Parathyroid adenoma (tissue), 2 donors: Measurements from ENCODE around the gene BAHCC1.

Experiments
- H2AFZ ChIP-seq: fragments of 300-600 bp; sonication (generic); one replicate; pipeline ENCODE4 v1.7.0; 2017; ENCODE audit warnings: antibody characterized with exemption, mild to moderate bottlenecking
- H3K27ac ChIP-seq: fragments of 300-600 bp; sonication (generic); one replicate; pipeline ENCODE4 v1.7.0; 2017
- H3K27me3 ChIP-seq: fragments of 300-600 bp; sonication (generic); one replicate; pipeline ENCODE4 v1.7.0; 2017; ENCODE audit warnings: low read length; ENCODE audit not compliant: control insufficient read depth, insufficient read depth
- H3K36me3 ChIP-seq: fragments of 300-600 bp; sonication (generic); one replicate; pipeline ENCODE4 v1.7.0; 2017; ENCODE audit warnings: low read length; ENCODE audit not compliant: control insufficient read depth, insufficient read depth
- H3K4me1 ChIP-seq: fragments of 300-600 bp; sonication (generic); one replicate; pipeline ENCODE4 v1.7.0; 2017; ENCODE audit warnings: control low read depth
- H3K4me2 ChIP-seq: fragments of 300-600 bp; sonication (generic); one replicate; pipeline ENCODE4 v1.7.0; 2017; ENCODE audit warnings: low read length
- H3K4me3 ChIP-seq: fragments of 300-600 bp; sonication (generic); one replicate; pipeline ENCODE4 v1.7.0; 2017; ENCODE audit warnings: low read depth, low read length
- H3K79me2 ChIP-seq: fragments of 300-600 bp; sonication (generic); one replicate; pipeline ENCODE4 v1.7.0; 2017; ENCODE audit warnings: control low read depth
- H3K9ac ChIP-seq: fragments of 300-600 bp; sonication (generic); one replicate; pipeline ENCODE4 v1.7.0; 2017; ENCODE audit warnings: mild to moderate bottlenecking
- H3K9me3 ChIP-seq: fragments of 300-600 bp; sonication (generic); one replicate; pipeline ENCODE4 v1.7.0; 2017; ENCODE audit warnings: low read length; ENCODE audit not compliant: control insufficient read depth
- CTCF ChIP-seq: fragments of 300-600 bp; sonication (generic); IDR thresholded peaks from one replicate; pipeline ENCODE4 v1.7.0; 2017; ENCODE audit warnings: antibody characterized with exemption, mild to moderate bottlenecking
- donor health status: primary hyperparathyroidism.

The BAHCC1 gene

GRCh38 chr17:81470270-81470943 is 75.2 kb downstream of the BAHCC1 start:
- TF ChIP-seq CTCF = no peak
- Histone ChIP-seq H3K27me3 (no peaks in the 10 kb centered on the region), H3K4me2 (no peak overlapping the region), H3K27ac (no peak overlapping the region), H3K9me3 (no peaks in the 10 kb centered on the region), H3K36me3 (no peaks in the 10 kb centered on the region), H3K9ac (no peak overlapping the region), H3K79me2 (no peaks in the 10 kb centered on the region), H2AFZ (no peak overlapping the region), H3K4me3 (no peak overlapping the region), H3K4me1 (no peaks in the 10 kb centered on the region)

DNA sequence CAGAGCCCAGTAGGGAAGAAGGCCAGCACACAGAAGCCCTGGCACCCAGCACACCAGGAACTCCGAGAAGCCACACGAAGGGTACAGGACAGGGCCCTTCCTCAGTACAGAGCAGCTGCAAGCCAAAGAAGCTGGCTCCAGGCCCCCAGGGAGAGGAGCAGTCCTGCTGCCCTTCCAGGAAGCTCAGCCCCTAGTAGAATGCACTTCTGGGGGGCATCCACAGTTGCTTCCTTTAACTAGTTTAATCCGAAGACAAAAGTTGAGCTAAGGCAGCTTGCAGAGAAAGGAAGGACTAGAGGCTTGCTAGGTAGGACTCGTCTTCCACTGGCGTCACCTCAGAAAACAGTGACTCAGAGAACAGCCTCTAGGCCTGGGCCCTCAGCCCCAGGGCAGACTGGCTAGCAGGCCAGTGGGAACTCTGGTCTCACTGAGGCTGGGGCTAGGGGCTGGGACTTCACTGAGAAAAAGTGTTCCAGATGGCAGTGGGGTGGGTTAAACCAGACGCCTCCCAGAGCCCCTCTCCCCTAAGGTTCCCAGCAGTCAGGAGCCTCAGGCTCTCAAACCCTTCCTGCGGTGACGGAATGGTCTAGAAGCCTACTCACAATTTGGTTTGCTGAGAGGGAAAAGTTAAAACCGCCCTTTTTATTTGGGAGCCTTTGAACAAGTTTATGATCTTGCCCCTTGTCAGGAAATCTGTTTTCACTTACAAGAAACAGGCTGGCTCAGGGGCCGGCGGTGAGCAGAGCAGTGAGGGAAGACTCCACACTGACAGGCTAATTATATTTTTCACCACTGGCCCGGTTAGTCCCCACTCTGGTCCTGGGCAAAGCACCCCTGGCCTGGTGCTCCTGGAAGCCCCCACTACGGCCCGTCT is 75.9 kb downstream of the BAHCC1 start:
- TF ChIP-seq CTCF = no peak
- no peaks in the 10 kb centered on the region for H3K79me2 ChIP-seq
- no peak overlapping the region for H3K4me3 ChIP-seq
- H3K27me3 ChIP-seq = no peaks in the 10 kb centered on the region
- H3K27ac ChIP-seq = no peak overlapping the region
- no peak overlapping the region for H2AFZ ChIP-seq
- no peak overlapping the region for H3K4me2 ChIP-seq
- H3K9ac ChIP-seq = no peak overlapping the region
- no peaks in the 10 kb centered on the region for H3K36me3 ChIP-seq
- H3K9me3 ChIP-seq = no peaks in the 10 kb centered on the region
- H3K4me1 ChIP-seq = no peaks in the 10 kb centered on the region

DNA sequence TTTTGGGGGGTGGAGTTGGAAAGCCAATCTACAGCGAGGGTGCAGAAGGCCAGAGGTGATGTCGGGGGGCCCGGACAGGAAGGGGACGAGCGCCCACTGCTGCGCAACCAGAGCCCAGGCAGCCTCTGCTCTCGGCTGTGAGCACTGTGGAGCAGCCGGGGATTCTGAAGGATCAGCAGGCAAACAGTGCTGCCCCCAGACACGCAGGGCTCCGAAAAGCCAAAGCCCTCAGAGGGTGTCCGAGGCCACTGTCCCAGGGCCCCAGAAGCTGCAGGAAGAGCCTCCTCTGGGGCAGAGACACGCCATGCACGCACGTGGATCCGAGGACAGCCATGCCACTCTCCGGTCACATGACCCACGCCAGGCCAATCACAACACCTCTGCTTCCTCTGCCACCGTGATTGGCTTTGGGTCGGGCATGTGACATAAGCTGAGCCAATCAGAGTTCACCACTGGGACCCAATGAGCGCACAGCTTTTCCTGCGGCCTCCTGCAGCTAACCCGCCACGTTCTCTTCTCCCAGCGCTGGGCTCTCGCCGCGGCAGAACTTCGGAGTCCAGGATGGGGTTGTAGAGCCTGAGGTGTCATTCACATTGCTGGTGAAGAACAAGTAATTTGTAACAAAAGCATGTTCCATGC is 76.7 kb downstream of the BAHCC1 start:
- Histone ChIP-seq H3K27me3 (no peaks in the 10 kb centered on the region), H3K4me2 (no peak overlapping the region), H3K27ac (no peak overlapping the region), H3K4me1 (no peaks in the 10 kb centered on the region), H3K4me3 (no peak overlapping the region), H3K9ac (no peak overlapping the region), H3K79me2 (no peaks in the 10 kb centered on the region), H2AFZ (no peak overlapping the region), H3K36me3 (no peaks in the 10 kb centered on the region), H3K9me3 (no peaks in the 10 kb centered on the region)
- TF ChIP-seq CTCF = no peak

- Histone ChIP-seq H3K36me3 (no peaks in the 10 kb centered on the region), H3K27me3 (no peaks in the 10 kb centered on the region), H3K9ac (no peak overlapping the region), H3K4me1 (no peaks in the 10 kb centered on the region), H3K27ac (no peak overlapping the region), H3K4me2 (no peak overlapping the region), H3K4me3 (no peak overlapping the region), H3K9me3 (no peaks in the 10 kb centered on the region), H2AFZ (no peak overlapping the region), H3K79me2 (no peaks in the 10 kb centered on the region)
- no peak for TF ChIP-seq CTCF
Measured at GRCh38 chr17:81473019-81473418, 77.8 kb downstream of the BAHCC1 start.
